ENCODE data around the gene SLF2.

The SLF2 gene

GRCh38 chr10:101000127-101000914 is 87.6 kb downstream of the SLF2 start:
- DNase-seq (ENCODE audit: low read depth, low spot score) = no peak

- DNase-seq (ENCODE audit: low read depth, low spot score) = no peak
Measured at GRCh38 chr10:101000915-101001658, 88.3 kb downstream of the SLF2 start.

- DNase-seq (ENCODE audit: low read depth, low spot score) = no peak
Measured at GRCh38 chr10:101001659-101002035, 88.9 kb downstream of the SLF2 start.

- no peak for DNase-seq (ENCODE audit: low read depth, low spot score)
Measured at GRCh38 chr10:101002456-101002855, 89.7 kb downstream of the SLF2 start.

GRCh38 chr10:101003639-101004206 is 91.0 kb downstream of the SLF2 start:
- no peak for DNase-seq (ENCODE audit: low read depth, low spot score)

GRCh38 chr10:101005361-101005760 is 92.6 kb downstream of the SLF2 start:
- DNase-seq (ENCODE audit: low read depth, low spot score) = no peak

GRCh38 chr10:101005869-101006567 is 93.3 kb downstream of the SLF2 start:
- no peak for DNase-seq (ENCODE audit: low read depth, low spot score)

GRCh38 chr10:101006593-101007098 is 93.9 kb downstream of the SLF2 start:
- DNase-seq (ENCODE audit: low read depth, low spot score) = no peak

- no peak for DNase-seq (ENCODE audit: low read depth, low spot score)
Measured at GRCh38 chr10:101007099-101007711, 94.4 kb downstream of the SLF2 start.

- DNase-seq (ENCODE audit: low read depth, low spot score) = no peak
Measured at GRCh38 chr10:101007915-101008822, 95.4 kb downstream of the SLF2 start.

GRCh38 chr10:101008823-101009423 is 96.2 kb downstream of the SLF2 start:
- no peak for DNase-seq (ENCODE audit: low read depth, low spot score)

GRCh38 chr10:101010329-101010728 is 97.6 kb downstream of the SLF2 start:
- DNase-seq (ENCODE audit: low read depth, low spot score) = no peak

GRCh38 chr10:101011517-101012423 is 99.0 kb downstream of the SLF2 start:
- DNase-seq (ENCODE audit: low read depth, low spot score) = no peak

GRCh38 chr10:101012525-101013364 is 100.0 kb downstream of the SLF2 start:
- peak; percentile 80 for DNase-seq (ENCODE audit: low read depth, low spot score)

GRCh38 chr10:101013365-101013825 is 100.6 kb downstream of the SLF2 start:
- DNase-seq (ENCODE audit: low read depth, low spot score) = no peak

GRCh38 chr10:101014230-101014884 is 101.6 kb downstream of the SLF2 start:
- DNase-seq (ENCODE audit: low read depth, low spot score) = no peak

All from smooth muscle cell of the brain vasculature (primary cell).